Measurements from ENCODE around the gene BRSK1.

BRSK1 gene

GRCh38 chr19:55309448-55309847, 25.7 kb downstream of the BRSK1 start:
- Histone ChIP-seq H3K4me3 (no peak overlapping the region), H3K4me1 (no peaks in the 10 kb centered on the region), H3K36me3 (replicated peaks) (peaks cover 8% of the 10 kb centered on the region; the same call in 1 of the 2 replicates), H3K9me3 (no peaks in the 10 kb centered on the region), H3K27me3 (ENCODE audit: low read depth) (no peaks in the 10 kb centered on the region)
- DNase-seq (ENCODE audit: low spot score in 2 of 2) = no peak
- in situ Hi-C loops (cut with MboI; ENCODE audit: low sequenced_read_pairs) = loop anchor here (10.0 kb wide), 1 partner anchor 75 kb away; the partner anchor contains the start of genes RPL28 and TMEM238

DNA sequence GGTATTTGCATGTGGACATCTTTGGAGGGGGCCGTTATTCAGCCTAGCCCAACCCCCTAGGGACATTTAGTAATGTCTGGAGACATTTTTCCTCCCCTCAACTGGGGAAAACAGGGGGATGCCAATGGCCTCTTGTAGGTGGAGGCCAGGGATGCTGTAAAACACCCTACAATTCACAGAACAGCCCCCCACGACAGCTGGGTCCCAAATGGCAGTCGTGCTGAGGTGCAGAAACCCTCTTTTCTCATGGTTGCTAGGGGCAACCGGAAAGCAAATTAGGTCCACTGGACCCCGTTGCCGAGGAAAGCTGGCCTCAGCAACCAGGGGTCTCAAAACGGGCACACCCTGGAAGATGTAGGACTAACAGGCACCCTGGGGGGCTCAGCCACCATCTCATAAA, 26.7 kb downstream of the BRSK1 start:
- no peaks in the 10 kb centered on the region for H3K4me1 ChIP-seq
- peaks cover 8% of the 10 kb centered on the region; the same call in 1 of the 2 replicates for H3K36me3 ChIP-seq (replicated peaks)
- H3K9me3 ChIP-seq = no peaks in the 10 kb centered on the region
- H3K27me3 ChIP-seq (ENCODE audit: low read depth) = no peaks in the 10 kb centered on the region
- no peak for DNase-seq (ENCODE audit: low spot score in 2 of 2)
- in situ Hi-C loops (cut with MboI; ENCODE audit: low sequenced_read_pairs) = no loop called here
- H3K4me3 ChIP-seq = no peak overlapping the region

DNA sequence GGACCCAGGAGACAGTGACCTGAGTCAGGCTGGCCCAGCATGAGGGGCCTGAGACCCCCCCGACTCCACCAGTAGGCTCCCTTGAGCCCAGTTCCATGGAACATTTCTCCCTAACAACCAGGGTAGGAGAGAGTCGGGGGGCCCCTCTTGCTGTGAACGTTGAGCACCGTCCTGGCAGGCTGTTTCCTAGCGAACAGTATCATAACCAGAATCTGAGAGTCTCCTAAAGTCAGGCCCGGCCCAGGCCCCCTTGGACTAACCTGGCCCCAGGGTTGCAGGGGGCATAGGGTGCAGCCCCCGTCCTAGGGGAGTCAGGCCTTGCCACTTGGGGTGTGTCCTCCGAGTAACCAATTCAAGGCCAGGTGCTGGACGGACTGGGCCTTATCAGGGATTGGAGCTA, 27.6 kb downstream of the BRSK1 start:
- Histone ChIP-seq H3K9me3 (no peaks in the 10 kb centered on the region), H3K36me3 (replicated peaks) (peaks cover 4% of the 10 kb centered on the region; the same call in 1 of the 2 replicates), H3K4me3 (no peak overlapping the region), H3K27me3 (ENCODE audit: low read depth) (no peaks in the 10 kb centered on the region), H3K4me1 (no peaks in the 10 kb centered on the region)
- DNase-seq (ENCODE audit: low spot score in 2 of 2) = no peak
- in situ Hi-C loops (cut with MboI; ENCODE audit: low sequenced_read_pairs) = no loop called here

GRCh38 chr19:55311797-55312196, 28.0 kb downstream of the BRSK1 start:
- no peak overlapping the region for H3K4me3 ChIP-seq
- no peak for DNase-seq (ENCODE audit: low spot score in 2 of 2)
- in situ Hi-C loops (cut with MboI; ENCODE audit: low sequenced_read_pairs) = no loop called here
- no peaks in the 10 kb centered on the region for H3K4me1 ChIP-seq
- no peaks in the 10 kb centered on the region for H3K36me3 ChIP-seq (replicated peaks)
- no peaks in the 10 kb centered on the region for H3K27me3 ChIP-seq (ENCODE audit: low read depth)
- H3K9me3 ChIP-seq = no peaks in the 10 kb centered on the region

DNA sequence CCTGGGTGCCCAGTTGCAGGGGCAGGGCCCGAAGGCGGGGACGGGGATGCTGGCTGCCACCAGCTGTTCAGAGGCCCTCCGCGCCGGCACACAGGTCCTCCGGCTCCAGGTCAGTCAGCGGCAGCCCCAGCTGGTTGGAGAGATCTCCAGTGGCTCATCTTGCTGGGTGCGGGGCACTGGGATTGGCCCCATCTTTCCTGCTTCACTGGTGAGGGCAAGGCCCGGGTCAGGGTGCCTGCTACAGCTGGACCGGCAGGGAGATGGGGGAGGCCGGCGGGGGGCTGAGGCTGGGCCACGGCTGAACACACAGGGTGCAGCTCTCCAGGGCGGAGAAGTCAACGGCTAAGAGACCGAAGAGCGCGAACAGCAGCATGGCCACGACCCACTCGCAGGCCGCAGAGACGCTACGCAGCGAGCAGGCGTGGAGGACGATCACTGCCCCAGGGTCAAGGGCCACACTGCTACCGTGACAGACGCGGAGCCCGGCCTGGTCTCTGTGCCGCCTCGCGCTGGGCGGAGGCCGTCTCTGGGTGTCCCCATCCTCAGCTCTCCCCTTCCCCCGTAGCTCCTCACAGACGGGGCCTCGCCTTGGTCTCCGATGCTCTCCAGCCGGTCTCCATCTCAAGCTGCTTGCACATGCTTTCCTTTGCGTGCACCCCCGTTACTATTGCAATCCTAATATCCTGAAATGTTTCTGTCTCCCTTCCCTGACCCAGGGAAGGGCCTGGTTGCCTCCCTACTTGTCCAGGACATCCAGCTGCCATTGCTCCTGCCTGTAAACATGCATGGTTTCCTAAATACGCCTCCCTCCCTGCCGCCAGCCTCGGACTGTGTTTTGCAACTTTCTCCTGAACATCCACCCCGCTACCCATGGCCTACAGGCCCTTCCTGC, 29.1 kb downstream of the BRSK1 start:
- H3K9me3 ChIP-seq = no peaks in the 10 kb centered on the region
- H3K4me3 ChIP-seq = no peak overlapping the region
- in situ Hi-C loops (cut with MboI; ENCODE audit: low sequenced_read_pairs) = no loop called here
- H3K36me3 ChIP-seq (replicated peaks) = no peaks in the 10 kb centered on the region
- no peaks in the 10 kb centered on the region for H3K4me1 ChIP-seq
- no peaks in the 10 kb centered on the region for H3K27me3 ChIP-seq (ENCODE audit: low read depth)
- DNase-seq (ENCODE audit: low spot score in 2 of 2) = no peak

- Histone ChIP-seq H3K4me1 (no peaks in the 10 kb centered on the region), H3K36me3 (replicated peaks) (no peaks in the 10 kb centered on the region), H3K27me3 (ENCODE audit: low read depth) (no peaks in the 10 kb centered on the region), H3K4me3 (no peak overlapping the region), H3K9me3 (no peaks in the 10 kb centered on the region)
- in situ Hi-C loops (cut with MboI; ENCODE audit: low sequenced_read_pairs) = no loop called here
- no peak for DNase-seq (ENCODE audit: low spot score in 2 of 2)
Observed at GRCh38 chr19:55314396-55314795, 30.6 kb downstream of the BRSK1 start.

GRCh38 chr19:55315956-55316525, 32.2 kb downstream of the BRSK1 start:
- H3K9me3 ChIP-seq = no peaks in the 10 kb centered on the region
- no peak for DNase-seq (ENCODE audit: low spot score in 2 of 2)
- in situ Hi-C loops (cut with MboI; ENCODE audit: low sequenced_read_pairs) = no loop called here
- H3K27me3 ChIP-seq (ENCODE audit: low read depth) = no peaks in the 10 kb centered on the region
- no peaks in the 10 kb centered on the region for H3K36me3 ChIP-seq (replicated peaks)
- H3K4me3 ChIP-seq = no peak overlapping the region
- no peaks in the 10 kb centered on the region for H3K4me1 ChIP-seq

- no peak overlapping the region for H3K4me3 ChIP-seq
- in situ Hi-C loops (cut with MboI; ENCODE audit: low sequenced_read_pairs) = no loop called here
- DNase-seq (ENCODE audit: low spot score in 2 of 2) = no peak
- H3K9me3 ChIP-seq = no peaks in the 10 kb centered on the region
- no peaks in the 10 kb centered on the region for H3K4me1 ChIP-seq
- no peaks in the 10 kb centered on the region for H3K36me3 ChIP-seq (replicated peaks)
- H3K27me3 ChIP-seq (ENCODE audit: low read depth) = no peaks in the 10 kb centered on the region
Observed at GRCh38 chr19:55316646-55317045, 32.8 kb downstream of the BRSK1 start.

DNA sequence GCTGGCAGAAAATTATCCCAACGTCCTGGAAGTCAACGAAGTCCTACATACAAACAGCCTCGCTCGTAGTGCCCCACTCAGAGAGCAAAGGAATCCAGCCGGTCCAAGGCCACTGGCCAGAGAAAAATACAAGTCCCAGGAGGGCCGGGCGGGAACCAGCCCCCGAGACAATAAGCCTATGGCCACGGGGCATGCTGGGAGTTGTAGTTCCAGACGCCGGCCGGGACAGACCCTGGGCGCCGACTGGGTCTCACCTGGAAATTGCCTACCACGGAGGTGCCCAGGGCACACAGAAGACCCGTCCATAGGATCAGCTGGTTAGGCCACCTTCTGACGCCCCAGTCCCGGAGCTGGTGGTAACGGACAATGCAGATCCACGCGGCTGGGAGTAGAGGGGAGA, 36.0 kb downstream of the BRSK1 start:
- Histone ChIP-seq H3K9me3 (no peaks in the 10 kb centered on the region), H3K4me1 (no peaks in the 10 kb centered on the region), H3K36me3 (replicated peaks) (no peaks in the 10 kb centered on the region), H3K4me3 (no peak overlapping the region), H3K27me3 (ENCODE audit: low read depth) (no peaks in the 10 kb centered on the region)
- peak; percentile 65 to 87 for DNase-seq (ENCODE audit: low spot score in 2 of 2)
- in situ Hi-C loops (cut with MboI; ENCODE audit: low sequenced_read_pairs) = no loop called here

DNA sequence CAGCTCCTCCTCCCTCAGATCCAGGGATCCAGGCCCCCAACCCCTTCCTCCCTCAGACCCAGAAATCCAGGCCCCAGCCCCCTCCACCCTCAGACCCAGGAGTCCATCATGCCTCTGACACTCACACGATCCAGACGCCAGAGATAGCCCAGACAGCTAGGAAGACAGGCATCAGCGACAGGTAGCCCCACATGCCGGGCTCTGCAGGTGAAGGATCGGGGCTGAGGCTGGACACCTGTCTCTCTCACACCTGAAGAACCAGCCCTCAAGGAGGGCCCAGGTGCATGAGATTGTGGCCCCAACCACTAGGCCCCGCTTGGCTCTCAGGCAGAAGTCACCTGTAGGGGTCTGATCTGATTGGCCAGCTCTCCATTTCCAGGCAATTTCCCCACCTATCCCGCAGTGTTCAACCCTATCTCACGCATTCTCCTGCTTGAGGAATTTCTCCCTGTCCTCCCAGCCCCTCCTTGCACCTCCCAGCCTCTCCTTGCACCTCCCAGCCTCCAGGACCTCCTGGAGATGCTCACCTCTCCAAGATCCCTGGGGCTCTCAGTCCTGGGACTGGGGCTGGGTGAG, 37.1 kb downstream of the BRSK1 start:
- in situ Hi-C loops (cut with MboI; ENCODE audit: low sequenced_read_pairs) = no loop called here
- DNase-seq (ENCODE audit: low spot score in 2 of 2) = no peak
- no peaks in the 10 kb centered on the region for H3K4me1 ChIP-seq
- no peaks in the 10 kb centered on the region for H3K27me3 ChIP-seq (ENCODE audit: low read depth)
- H3K4me3 ChIP-seq = no peak overlapping the region
- H3K9me3 ChIP-seq = no peaks in the 10 kb centered on the region
- H3K36me3 ChIP-seq (replicated peaks) = no peaks in the 10 kb centered on the region

DNA sequence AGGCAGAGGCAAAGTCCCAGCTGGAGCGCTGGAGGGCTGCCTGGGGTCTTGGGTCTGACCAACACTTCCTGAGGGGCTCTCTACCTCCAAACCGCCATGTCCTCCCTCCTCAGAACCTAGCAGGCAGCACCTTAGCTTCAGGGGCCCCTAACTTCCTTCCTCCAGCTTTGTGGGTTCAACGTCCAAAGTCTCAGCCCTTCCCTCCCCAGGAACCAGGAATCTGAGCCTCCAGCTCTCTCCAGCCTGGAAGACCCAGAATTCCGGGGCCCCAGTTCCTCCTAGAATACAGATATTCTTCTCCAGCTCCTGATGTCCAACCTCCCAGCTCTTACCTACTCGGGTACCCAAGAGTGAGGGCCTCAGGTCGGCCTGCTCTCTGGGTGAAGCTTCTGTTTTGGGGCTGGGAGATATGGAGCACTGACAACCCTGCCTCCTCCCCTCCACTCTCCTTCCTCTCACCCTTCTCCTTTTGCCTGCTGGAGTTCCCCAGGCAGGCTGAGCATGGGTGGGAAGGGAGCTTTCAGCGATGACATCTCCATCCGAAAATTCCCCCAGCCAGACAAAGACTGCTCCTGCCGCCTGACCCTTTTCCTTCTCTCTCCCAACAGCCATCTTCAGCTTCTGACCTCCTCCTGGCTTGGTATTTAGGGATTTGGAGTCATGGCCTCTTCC, 37.8 kb downstream of the BRSK1 start:
- no peak overlapping the region for H3K4me3 ChIP-seq
- in situ Hi-C loops (cut with MboI; ENCODE audit: low sequenced_read_pairs) = no loop called here
- no peaks in the 10 kb centered on the region for H3K9me3 ChIP-seq
- no peak for DNase-seq (ENCODE audit: low spot score in 2 of 2)
- H3K36me3 ChIP-seq (replicated peaks) = no peaks in the 10 kb centered on the region
- no peaks in the 10 kb centered on the region for H3K27me3 ChIP-seq (ENCODE audit: low read depth)
- no peaks in the 10 kb centered on the region for H3K4me1 ChIP-seq

DNA sequence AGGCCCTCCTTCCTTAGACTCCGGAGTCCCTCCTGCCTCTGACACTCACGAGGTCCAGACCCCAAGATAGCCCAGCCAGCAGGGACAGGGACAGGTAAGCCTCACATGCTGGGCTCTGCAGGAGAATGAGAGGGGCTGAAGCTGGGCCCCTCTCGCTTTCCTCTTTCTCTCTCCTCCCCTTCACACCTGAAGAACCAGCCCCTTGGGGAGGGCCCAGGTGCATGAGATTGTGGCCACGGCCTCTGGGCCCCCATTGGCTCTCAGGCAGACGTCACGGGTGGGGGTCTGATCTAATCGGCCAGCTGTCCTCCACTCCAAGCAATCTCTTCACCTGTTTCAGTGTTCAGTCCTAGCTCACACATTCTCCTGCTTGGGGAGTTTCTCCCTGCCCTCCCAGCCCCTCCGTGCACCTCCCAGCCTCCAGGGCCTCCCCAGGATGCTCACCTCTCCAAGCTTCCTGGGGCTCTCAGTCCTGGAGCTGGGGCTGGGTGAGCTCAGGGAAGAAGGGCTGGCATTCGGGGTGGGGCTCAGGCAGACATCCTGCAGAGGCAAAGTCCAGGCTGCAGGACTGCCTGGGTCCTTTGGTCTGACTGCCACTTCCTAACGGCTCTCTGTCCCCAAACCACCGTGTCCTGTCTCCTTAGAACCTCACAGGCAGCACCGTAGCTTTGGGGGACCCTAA, 38.5 kb downstream of the BRSK1 start:
- in situ Hi-C loops (cut with MboI; ENCODE audit: low sequenced_read_pairs) = no loop called here
- no peaks in the 10 kb centered on the region for H3K4me1 ChIP-seq
- H3K9me3 ChIP-seq = no peaks in the 10 kb centered on the region
- no peaks in the 10 kb centered on the region for H3K36me3 ChIP-seq (replicated peaks)
- H3K4me3 ChIP-seq = no peak overlapping the region
- no peaks in the 10 kb centered on the region for H3K27me3 ChIP-seq (ENCODE audit: low read depth)
- DNase-seq (ENCODE audit: low spot score in 2 of 2) = no peak

GRCh38 chr19:55324662-55325061, 40.9 kb downstream of the BRSK1 start:
- in situ Hi-C loops (cut with MboI; ENCODE audit: low sequenced_read_pairs) = no loop called here
- Histone ChIP-seq H3K36me3 (replicated peaks) (no peaks in the 10 kb centered on the region), H3K27me3 (ENCODE audit: low read depth) (no peaks in the 10 kb centered on the region), H3K9me3 (no peaks in the 10 kb centered on the region), H3K4me3 (no peak overlapping the region), H3K4me1 (no peaks in the 10 kb centered on the region)
- DNase-seq (ENCODE audit: low spot score in 2 of 2) = no peak
